Spleen (tissue), 7 donors: ENCODE measurements around the gene IL31RA.

Experiments used
- POLR2A ChIP-seq, 3 donors: fragments of 450-650 bp; IDR thresholded peaks; one replicate each; pipeline ENCODE4 v1.5.1; 2017; ENCODE audit warnings: antibody characterized with exemption in 3 of 3, mild to moderate bottlenecking in 1 of 3
- POLR2AphosphoS5 ChIP-seq, 3 donors: sonication (generic); formaldehyde crosslinking; IDR thresholded peaks; one replicate each; pipeline ENCODE4 v1.5.1; 2017; ENCODE audit warnings: antibody characterized with exemption in 3 of 3
- TF ChIP-seq, protein P1 (sequence below), 11 experiments: fragments of 200-600 bp in 7 of 11; fragments of 450-650 bp in 4 of 11; sonication (generic) in 4 of 11; IDR thresholded peaks in 8 of 11; conservative IDR thresholded peaks in 3 of 11; 1 replicate in 7 of 11; 2 replicates in 4 of 11; pipeline versions ENCODE4 v1.4.0 to v1.8.0; 2016 to 2021; ENCODE audit warnings: antibody characterized with exemption in 11 of 11, inconsistent platforms in 4 of 11, mild to moderate bottlenecking in 1 of 11
- donor health status: DM: no; HTN: no; CAD: no; lungs with moderate emphysema.
- donor health status: DM: no; HTN: no; CAD: no.
- donor health status: DM: no; HTN: no; CAD: no.

DNA sequence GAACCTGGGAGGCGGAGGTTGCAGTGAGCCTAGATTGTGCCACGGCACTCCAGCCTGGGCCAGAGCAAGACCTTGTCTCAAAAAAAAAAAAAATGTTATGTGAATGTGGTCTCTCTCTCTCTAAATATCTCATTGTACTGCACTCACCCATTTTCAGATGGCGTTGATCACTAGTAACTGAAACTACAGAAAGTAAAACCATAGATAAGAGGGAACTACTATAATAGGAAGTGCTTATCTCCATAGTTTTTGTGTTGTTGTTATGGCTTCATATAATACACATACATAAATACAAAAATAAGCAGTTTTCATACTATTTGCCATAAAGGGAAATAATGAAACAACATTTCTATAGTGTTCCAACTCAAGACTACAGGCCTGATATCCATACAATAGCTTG lies 9.1 kb downstream of the IL31RA start:
- TF ChIP-seq, protein P1, sequence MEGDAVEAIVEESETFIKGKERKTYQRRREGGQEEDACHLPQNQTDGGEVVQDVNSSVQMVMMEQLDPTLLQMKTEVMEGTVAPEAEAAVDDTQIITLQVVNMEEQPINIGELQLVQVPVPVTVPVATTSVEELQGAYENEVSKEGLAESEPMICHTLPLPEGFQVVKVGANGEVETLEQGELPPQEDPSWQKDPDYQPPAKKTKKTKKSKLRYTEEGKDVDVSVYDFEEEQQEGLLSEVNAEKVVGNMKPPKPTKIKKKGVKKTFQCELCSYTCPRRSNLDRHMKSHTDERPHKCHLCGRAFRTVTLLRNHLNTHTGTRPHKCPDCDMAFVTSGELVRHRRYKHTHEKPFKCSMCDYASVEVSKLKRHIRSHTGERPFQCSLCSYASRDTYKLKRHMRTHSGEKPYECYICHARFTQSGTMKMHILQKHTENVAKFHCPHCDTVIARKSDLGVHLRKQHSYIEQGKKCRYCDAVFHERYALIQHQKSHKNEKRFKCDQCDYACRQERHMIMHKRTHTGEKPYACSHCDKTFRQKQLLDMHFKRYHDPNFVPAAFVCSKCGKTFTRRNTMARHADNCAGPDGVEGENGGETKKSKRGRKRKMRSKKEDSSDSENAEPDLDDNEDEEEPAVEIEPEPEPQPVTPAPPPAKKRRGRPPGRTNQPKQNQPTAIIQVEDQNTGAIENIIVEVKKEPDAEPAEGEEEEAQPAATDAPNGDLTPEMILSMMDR (IDR thresholded peaks at IDR 0.05 in 8 of 11, conservative IDR thresholded peaks at IDR 0.05 in 3 of 11) = no peak
- TF ChIP-seq POLR2A (IDR thresholded peaks at IDR 0.05) (no peak), POLR2AphosphoS5 (IDR thresholded peaks at IDR 0.05) (no peak)
